ENCODE results near the gene CLCN5.

DNA sequence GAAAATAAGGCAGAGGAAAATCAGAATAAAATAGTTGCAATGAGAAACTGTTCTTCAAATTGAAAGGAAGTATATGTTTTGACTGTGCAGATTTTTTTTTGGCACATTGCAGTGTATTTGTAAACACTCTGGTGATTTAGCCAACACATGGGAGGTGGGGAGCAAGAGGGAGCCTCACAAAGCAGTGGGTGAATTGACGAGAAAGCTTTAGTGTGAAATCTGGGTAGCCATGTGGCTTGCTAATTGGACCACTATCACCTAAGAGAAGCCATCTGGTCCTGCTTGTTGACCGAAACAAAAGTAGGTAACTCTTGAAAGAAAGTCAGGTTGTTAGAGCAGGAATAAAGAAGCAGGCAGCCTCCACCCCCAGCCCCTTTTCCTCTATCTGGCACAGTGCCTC lies 10.4 kb downstream of the CLCN5 start:
- TF ChIP-seq, protein P1, sequence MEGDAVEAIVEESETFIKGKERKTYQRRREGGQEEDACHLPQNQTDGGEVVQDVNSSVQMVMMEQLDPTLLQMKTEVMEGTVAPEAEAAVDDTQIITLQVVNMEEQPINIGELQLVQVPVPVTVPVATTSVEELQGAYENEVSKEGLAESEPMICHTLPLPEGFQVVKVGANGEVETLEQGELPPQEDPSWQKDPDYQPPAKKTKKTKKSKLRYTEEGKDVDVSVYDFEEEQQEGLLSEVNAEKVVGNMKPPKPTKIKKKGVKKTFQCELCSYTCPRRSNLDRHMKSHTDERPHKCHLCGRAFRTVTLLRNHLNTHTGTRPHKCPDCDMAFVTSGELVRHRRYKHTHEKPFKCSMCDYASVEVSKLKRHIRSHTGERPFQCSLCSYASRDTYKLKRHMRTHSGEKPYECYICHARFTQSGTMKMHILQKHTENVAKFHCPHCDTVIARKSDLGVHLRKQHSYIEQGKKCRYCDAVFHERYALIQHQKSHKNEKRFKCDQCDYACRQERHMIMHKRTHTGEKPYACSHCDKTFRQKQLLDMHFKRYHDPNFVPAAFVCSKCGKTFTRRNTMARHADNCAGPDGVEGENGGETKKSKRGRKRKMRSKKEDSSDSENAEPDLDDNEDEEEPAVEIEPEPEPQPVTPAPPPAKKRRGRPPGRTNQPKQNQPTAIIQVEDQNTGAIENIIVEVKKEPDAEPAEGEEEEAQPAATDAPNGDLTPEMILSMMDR (conservative IDR thresholded peaks at IDR 0.05), result no peak
- no peak for TF ChIP-seq ZFX (IDR thresholded peaks at IDR 0.05)
